Fibroblast of lung (primary cell): Measurements from ENCODE around the gene GRB10.

Source experiments
- EZH2 ChIP-seq: IDR thresholded peaks from 2 replicates; pipeline ENCODE4 v1.5.1; 2012; ENCODE audit warnings: low read length, control low read depth, mild to moderate bottlenecking; ENCODE audit errors: missing control alignments
- TF ChIP-seq, protein P1 (sequence below), 2 donors: IDR thresholded peaks in 1 of 2; conservative IDR thresholded peaks in 1 of 2; 1 replicate in 1 of 2; 2 replicates in 1 of 2; pipeline ENCODE4 v1.5.1; 2011 to 2012; ENCODE audit warnings: low read length in 2 of 2, control low read depth in 1 of 2, inconsistent platforms in 1 of 2, low read depth in 1 of 2, mild to moderate bottlenecking in 1 of 2

DNA sequence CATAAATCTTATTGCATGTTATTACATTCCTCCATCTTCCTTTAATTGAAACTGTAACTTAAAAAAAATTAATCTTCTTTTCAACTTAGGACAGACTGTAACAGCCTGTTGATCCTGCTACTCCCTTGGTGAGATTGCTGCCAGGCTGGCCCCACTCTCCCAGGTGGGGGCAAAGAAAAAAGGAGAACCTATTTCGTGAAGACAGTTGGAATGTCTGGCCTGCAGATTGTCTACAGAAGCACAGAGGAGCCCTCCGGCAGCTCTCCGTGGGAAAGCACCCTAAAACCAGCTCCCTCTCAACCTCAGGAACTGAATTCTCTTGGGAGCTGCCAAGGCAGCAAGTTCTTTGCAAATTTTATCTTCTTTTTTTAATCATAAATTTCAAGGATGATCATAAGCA lies 32.8 kb downstream of the GRB10 start:
- TF ChIP-seq, protein P1, sequence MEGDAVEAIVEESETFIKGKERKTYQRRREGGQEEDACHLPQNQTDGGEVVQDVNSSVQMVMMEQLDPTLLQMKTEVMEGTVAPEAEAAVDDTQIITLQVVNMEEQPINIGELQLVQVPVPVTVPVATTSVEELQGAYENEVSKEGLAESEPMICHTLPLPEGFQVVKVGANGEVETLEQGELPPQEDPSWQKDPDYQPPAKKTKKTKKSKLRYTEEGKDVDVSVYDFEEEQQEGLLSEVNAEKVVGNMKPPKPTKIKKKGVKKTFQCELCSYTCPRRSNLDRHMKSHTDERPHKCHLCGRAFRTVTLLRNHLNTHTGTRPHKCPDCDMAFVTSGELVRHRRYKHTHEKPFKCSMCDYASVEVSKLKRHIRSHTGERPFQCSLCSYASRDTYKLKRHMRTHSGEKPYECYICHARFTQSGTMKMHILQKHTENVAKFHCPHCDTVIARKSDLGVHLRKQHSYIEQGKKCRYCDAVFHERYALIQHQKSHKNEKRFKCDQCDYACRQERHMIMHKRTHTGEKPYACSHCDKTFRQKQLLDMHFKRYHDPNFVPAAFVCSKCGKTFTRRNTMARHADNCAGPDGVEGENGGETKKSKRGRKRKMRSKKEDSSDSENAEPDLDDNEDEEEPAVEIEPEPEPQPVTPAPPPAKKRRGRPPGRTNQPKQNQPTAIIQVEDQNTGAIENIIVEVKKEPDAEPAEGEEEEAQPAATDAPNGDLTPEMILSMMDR (conservative IDR thresholded peaks at IDR 0.05 in 1 of 2, IDR thresholded peaks at IDR 0.05 in 1 of 2; ENCODE audit: low read depth in 1 of 2, low read length in 2 of 2), result no peak
- TF ChIP-seq EZH2, result no peak
